ENCODE data around the gene POTEF.
"Not testable (repeated sequence)": the region's sequence is repeated elsewhere in the genome, so short reads cannot be mapped to it uniquely, and the experiment has no call there.

- not testable (repeated sequence) for TF ChIP-seq CTCF, POLR2A (IDR thresholded peaks at IDR 0.05)
These were observed 12.8 kb upstream of the POTEF start for GRCh38 chr2:130141645-130142370.
